ENCODE measurements around the gene FANCG.

FANCG gene

DNA sequence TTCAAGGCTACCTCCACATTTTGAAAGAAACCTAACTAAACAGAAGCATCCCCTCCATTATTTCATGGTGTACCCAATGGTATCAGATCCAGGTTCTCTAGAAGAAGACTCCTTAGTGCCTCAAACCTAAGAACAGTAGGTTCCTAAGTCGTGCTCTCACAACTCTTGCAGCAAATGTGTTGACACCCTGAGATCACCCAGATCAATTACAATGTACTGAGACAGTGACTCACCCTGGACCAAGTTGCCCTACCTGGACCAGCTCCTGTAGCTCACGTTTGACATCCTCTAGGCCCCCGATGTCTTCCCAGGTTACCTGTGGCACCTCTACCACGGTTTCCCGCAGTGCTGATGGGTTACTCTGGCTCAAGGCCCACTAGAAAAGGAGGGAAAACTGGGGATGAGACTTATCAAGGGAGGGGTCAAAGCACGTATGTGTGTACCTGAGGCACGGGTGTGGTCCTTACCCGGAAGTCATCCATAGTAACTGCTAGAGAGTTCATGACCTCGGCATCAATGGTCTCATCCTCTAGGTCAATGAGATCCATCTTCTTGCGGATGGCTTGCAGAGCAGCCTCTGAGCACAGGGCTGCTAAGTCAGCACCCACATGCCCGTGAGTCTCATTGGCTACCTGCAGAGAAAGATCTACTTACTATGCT is 19.1 kb downstream of the FANCG start:
- DNase-seq (ENCODE audit: low read depth, low spot score) = no peak

GRCh38 chr9:35059438-35059837 is 20.3 kb downstream of the FANCG start:
- DNase-seq (ENCODE audit: low read depth, low spot score) = no peak

DNA sequence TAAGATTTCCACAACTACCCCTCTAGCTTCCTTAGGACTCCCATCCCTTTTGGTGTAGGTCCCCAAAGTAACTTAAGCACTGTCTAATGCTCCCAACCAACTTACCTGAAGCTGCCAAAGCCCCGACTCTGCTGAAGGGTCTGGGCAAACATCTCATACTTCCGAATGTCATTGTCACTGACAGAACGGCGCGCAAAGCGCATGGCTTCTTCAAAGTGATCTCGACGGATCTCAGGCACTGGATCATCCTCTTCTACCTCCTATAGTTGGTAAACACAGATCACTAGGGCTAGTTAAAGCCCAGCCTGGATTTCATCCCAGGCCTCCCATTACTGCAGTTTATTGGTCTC is 22.5 kb downstream of the FANCG start:
- DNase-seq (ENCODE audit: low read depth, low spot score) = no peak

GRCh38 chr9:35056571-35057270 is 23.0 kb downstream of the FANCG start:
- no peak for DNase-seq (ENCODE audit: low read depth, low spot score)

GRCh38 chr9:35054871-35055644 is 24.7 kb downstream of the FANCG start:
- no peak for DNase-seq (ENCODE audit: low read depth, low spot score)

DNA sequence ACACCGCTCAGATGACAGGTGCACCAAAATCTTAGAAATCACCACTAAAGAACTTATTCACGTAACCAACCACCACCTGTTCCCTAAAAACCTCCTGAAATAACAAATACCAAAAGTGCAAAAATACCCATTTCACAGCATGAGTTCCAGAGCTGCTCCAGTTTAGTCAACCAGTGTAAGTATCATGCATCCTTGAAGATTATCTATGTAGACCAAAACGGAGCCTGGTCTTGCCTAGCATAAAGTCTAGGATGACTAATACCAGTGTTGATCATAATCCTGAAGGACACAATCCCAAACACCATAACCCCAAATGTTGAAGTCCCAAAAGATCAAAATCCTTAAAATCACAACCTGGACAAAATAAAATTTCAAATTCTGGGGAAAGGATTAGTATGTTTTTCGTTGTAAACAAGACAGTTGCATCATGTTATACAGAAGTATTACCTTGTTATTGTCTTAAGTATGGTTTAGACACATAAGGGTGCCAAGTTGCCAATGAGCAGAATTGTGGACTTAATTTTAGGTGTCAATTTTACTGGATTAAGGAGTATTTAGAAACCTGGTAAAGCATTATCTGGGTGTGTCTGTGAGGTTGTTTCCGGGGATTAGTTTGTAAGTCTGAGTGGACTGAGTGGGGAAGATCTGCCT is 25.4 kb downstream of the FANCG start:
- no peak for DNase-seq (ENCODE audit: low read depth, low spot score)

DNA sequence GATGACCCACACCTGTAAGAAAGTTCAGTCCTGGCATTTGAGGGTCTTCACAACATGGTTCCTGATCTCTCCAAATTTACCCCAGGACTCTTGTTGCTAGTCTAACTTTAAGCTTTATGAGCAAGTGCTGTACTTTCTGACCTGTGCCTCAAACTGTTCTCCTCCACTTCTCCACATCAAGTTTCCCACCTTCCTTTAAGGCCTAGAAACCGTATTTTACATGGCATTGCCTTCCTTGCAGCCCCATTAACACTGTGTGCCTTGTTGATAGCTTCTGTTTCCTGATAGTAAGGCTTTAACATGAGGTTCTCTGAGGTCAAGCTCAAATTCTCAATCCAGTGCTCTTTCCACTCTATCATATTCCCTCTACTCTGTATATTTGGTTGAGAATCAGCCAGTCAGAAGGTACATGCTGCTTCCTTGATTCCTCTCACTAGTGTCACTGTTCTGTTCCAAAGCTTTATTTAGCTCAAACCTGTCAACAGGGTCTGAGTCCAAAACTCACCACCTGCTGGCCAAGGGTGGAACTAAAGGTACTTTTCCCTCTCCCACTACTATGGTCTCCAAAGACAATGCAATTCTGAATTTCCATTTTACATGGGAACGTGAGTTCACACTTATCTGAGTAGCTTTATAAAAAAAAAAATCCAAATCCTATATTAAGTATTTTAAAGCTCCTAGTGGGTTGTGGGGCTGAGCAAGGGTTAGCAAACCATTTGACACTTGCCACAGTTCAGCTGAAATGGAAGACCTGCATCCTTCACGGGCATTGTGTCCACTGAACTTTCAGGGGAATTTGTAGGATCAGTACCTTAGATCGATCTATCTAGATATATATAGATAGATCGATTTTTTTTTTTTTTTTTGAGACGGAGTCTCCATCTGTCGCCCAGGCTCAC is 28.4 kb downstream of the FANCG start:
- DNase-seq (ENCODE audit: low read depth, low spot score) = peak; percentile 65

- DNase-seq (ENCODE audit: low read depth, low spot score) = no peak
These were observed 31.2 kb downstream of the FANCG start for GRCh38 chr9:35048511-35048910.

GRCh38 chr9:35044071-35044470 is 35.7 kb downstream of the FANCG start:
- peak; percentile 69 for DNase-seq (ENCODE audit: low read depth, low spot score)

GRCh38 chr9:35042891-35043545 is 36.7 kb downstream of the FANCG start:
- no peak for DNase-seq (ENCODE audit: low read depth, low spot score)

DNA sequence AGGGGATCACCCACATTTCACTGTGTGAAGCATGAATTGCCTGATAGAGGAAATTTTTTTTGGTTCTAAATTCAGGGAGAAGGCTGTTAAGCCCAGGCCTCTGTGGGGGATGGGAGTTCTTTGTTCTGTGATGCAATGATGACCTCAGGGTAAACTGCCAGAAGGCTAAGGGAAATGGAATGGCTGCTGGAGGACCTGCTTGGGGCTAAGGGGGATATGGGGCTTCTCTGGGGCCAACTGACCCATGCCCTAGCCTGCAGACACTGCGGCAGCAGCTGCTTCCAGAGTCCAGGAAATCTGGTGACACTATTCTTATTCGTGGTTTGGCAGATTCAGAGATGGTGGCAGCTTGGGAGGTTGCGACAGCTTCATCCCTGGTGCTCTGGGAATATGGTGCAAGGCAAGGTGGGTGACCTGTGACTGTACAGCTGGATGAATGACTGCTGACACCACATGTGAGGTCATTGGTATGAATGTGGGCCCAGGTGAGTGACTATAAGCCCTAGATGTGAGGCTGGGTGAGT is 37.6 kb downstream of the FANCG start:
- DNase-seq (ENCODE audit: low read depth, low spot score) = peak; percentile 12

- peak; percentile 31 for DNase-seq (ENCODE audit: low read depth, low spot score)
These were observed 43.7 kb downstream of the FANCG start for GRCh38 chr9:35035851-35036701.

DNA sequence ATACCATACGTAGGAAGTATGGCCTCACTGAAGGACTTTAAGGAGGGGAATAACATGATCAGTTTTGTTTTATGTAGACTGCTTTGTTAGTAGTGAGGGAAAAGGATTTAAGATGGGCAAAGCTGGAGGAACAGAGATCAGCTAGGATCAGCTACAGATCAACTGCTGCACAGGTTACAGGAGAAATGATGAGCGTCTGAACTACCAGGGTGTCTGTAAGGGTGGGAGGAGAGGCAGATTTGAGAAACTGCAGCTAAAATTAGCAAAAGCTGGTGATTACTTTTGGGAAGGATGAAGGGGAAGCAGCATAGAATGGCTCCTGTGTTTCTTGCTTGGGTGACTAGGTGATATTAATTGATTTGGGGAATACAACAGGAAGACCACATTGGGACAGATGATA is 46.6 kb downstream of the FANCG start:
- no peak for DNase-seq (ENCODE audit: low read depth, low spot score)

DNA sequence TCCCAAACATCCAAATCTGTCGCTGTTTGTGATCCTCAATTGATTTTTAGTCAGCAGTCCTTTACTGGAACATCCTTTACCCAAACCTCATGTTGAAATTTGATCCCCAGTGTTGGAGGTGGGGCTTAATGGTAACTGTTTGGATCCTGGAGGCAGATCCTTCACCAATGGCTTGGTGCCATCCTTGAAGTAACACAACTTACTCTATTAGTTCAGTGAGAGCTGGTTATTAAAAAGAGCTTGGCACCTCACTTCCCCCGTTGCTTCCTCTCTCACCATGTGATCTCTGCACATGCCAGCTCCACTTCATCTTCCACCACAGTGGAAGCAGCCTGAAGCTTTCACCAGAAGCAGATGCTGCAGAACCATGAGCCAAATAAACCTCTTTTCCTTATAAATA is 49.9 kb downstream of the FANCG start:
- DNase-seq (ENCODE audit: low read depth, low spot score) = no peak

DNA sequence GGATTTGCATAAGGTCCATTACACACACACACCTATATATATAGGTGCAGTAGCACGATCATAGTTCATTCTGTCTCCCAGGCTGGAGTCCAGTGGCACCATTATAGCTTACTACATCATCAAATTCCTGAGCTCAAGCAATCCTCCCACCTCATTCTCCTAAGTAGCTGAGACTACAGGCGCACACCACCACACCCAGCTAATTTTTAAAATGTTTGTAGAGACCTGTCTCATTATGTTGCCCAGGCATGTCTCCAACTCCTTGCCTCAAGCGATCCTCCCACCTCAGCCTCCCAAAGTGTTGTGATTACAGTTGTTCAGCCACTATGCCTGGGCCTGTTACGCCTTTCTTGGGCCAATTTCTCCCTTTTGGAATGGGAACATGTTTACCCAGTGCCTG is 50.5 kb downstream of the FANCG start:
- DNase-seq (ENCODE audit: low read depth, low spot score) = no peak

- no peak for DNase-seq (ENCODE audit: low read depth, low spot score)
These were observed 51.4 kb downstream of the FANCG start for GRCh38 chr9:35028341-35028740.

DNA sequence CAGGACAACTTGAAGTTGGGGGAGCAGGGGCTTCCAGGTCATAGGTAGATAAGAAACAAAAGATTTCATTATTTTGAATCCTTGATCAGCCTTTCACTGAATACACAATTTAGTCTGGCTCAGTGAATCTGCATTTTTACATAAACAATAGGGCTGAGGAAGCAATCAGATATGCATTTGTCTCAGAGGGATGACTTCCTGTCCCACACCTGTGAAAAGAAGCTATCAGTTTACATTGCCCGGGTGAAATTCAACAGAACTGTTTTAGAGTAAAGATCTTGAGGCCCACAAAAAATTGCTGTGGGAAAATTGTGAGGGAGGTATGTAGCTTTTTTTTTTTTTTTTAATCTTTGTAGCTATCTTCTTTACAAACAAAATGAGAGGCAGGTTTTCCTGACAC is 51.9 kb downstream of the FANCG start:
- no peak for DNase-seq (ENCODE audit: low read depth, low spot score)

DNA sequence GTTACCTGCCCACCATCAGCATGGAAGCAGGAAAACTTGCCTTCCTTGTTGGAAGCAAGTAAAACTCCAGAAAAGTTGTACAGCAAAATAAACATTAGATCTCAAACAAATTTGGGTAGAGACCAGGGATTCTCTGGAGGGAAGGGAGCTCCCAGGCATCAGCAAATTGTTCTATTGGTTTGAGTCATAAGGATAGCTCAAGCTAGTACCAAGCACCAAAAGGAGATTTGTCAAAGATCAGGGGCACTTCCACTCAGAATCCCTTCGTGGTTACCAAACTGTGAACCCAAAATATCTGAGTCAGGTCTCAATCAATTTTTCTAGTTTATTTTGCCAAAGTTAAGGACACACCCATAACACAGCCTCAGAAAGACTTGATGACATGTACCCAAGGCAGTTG is 52.4 kb downstream of the FANCG start:
- DNase-seq (ENCODE audit: low read depth, low spot score) = no peak

DNA sequence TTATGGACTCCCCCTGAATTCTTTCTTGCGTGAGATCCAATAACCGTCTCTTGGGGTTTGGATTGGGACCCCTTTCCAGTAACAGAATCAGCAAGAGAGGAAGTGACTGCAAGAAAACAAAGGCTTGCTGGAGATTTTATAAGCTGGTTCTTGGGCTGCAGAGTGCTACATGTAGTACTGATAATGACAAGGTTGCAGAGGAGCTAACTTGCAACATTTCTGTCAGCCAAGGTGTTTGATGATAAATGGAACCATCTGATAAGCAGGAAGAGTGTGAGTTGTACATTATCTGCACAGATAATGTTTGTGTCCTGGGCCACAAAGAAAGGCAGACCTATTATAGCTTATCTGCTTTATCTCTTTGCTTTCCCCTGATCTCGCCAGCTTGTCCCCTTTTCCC is 53.1 kb downstream of the FANCG start:
- DNase-seq (ENCODE audit: low read depth, low spot score) = no peak
